ENCODE measurements around the gene NUMB.

Gene NUMB

GRCh38 chr14:73489481-73490175, 31.3 kb upstream of the NUMB start:
- Histone ChIP-seq H3K27me3 (ENCODE audit: control insufficient read depth in 3 of 3, insufficient read depth in 3 of 3, low read depth in 1 of 3, low read length in 3 of 3) (peaks cover 0 to 11% (median 0%) of the 10 kb centered on the region in 3 experiments), H2BK15ac (ENCODE audit: low read length) (no peak overlapping the region), H3K18ac (ENCODE audit: low read length) (no peak overlapping the region), H2BK5ac (ENCODE audit: low read length) (no peak overlapping the region), H3K4me1 (ENCODE audit: control insufficient read depth in 2 of 2, insufficient read depth in 1 of 2, low read depth in 1 of 2, low read length in 2 of 2) (peaks cover 0 to 7% of the 10 kb centered on the region in 2 donors), H3K4ac (ENCODE audit: low read length) (no peak overlapping the region), H2AFZ (ENCODE audit: low read length) (no peak overlapping the region), H2AK5ac (ENCODE audit: low read depth, low read length) (no peak overlapping the region), H3K9me3 (replicated peaks in 1 of 2; ENCODE audit: control insufficient read depth in 2 of 2, insufficient read depth in 1 of 2, low read depth in 1 of 2, low read length in 2 of 2) (peaks cover 0 to 9% of the 10 kb centered on the region in 2 donors), H3K36me3 (replicated peaks in 1 of 2; ENCODE audit: control insufficient read depth in 2 of 2, insufficient read depth in 2 of 2, low read length in 2 of 2) (no peaks in the 10 kb centered on the region), H3K9ac (ENCODE audit: low read depth, low read length, poor library complexity) (no peak overlapping the region), H2BK12ac (ENCODE audit: low read length) (no peak overlapping the region), H3K4me2 (ENCODE audit: insufficient read depth, low read length, poor library complexity, severe bottlenecking) (no peak overlapping the region), H3K79me1 (ENCODE audit: low read depth, low read length) (peaks cover 8% of the 10 kb centered on the region), H3K27ac (replicated peaks; ENCODE audit: low read length) (no peak overlapping the region), H3K23ac (ENCODE audit: low read depth, low read length, poor library complexity) (no peak overlapping the region), H4K8ac (ENCODE audit: low read depth, low read length) (no peak overlapping the region), H2BK120ac (ENCODE audit: low read depth, low read length) (no peak overlapping the region), H3K4me3 (ENCODE audit: low read length in 2 of 2) (no peak overlapping the region), H3K14ac (ENCODE audit: low read length) (no peak overlapping the region), H4K91ac (ENCODE audit: low read depth, low read length, poor library complexity) (no peak overlapping the region)
- no peak for DNase-seq (ENCODE audit: low spot score)
- WGBS, 2 donors (ENCODE audit: extremely low coverage in 2 of 2, insufficient read length in 2 of 2, insufficient replicate concordance in 1 of 2), result no CpG with 5 or more reads among the region's 6 CpGs

GRCh38 chr14:73478684-73479083, 20.3 kb upstream of the NUMB start:
- no peaks in the 10 kb centered on the region for H3K79me1 ChIP-seq (ENCODE audit: low read depth, low read length)
- H3K14ac ChIP-seq (ENCODE audit: low read length), result no peak overlapping the region
- H2BK15ac ChIP-seq (ENCODE audit: low read length), result no peak overlapping the region
- no peak overlapping the region for H3K4me3 ChIP-seq (ENCODE audit: low read length in 2 of 2)
- H3K4ac ChIP-seq (ENCODE audit: low read length), result no peak overlapping the region
- WGBS, 2 donors (ENCODE audit: extremely low coverage in 2 of 2, insufficient read length in 2 of 2, insufficient replicate concordance in 1 of 2), result no CpG with 5 or more reads among the region's 15 CpGs
- DNase-seq (ENCODE audit: low spot score), result no peak
- no peak overlapping the region for H2BK120ac ChIP-seq (ENCODE audit: low read depth, low read length)
- no peaks in the 10 kb centered on the region for H3K9me3 ChIP-seq (replicated peaks in 1 of 2; ENCODE audit: control insufficient read depth in 2 of 2, insufficient read depth in 1 of 2, low read depth in 1 of 2, low read length in 2 of 2)
- H3K4me2 ChIP-seq (ENCODE audit: insufficient read depth, low read length, poor library complexity, severe bottlenecking), result no peak overlapping the region
- H4K91ac ChIP-seq (ENCODE audit: low read depth, low read length, poor library complexity), result no peak overlapping the region
- no peak overlapping the region for H3K27ac ChIP-seq (replicated peaks; ENCODE audit: low read length)
- H2AFZ ChIP-seq (ENCODE audit: low read length), result peak overlapping the region; percentile 2
- no peak overlapping the region for H3K9ac ChIP-seq (ENCODE audit: low read depth, low read length, poor library complexity)
- no peak overlapping the region for H2BK12ac ChIP-seq (ENCODE audit: low read length)
- no peak overlapping the region for H3K23ac ChIP-seq (ENCODE audit: low read depth, low read length, poor library complexity)
- no peaks in the 10 kb centered on the region for H3K27me3 ChIP-seq (ENCODE audit: control insufficient read depth in 3 of 3, insufficient read depth in 3 of 3, low read depth in 1 of 3, low read length in 3 of 3)
- H4K8ac ChIP-seq (ENCODE audit: low read depth, low read length), result no peak overlapping the region
- H3K36me3 ChIP-seq (replicated peaks in 1 of 2; ENCODE audit: control insufficient read depth in 2 of 2, insufficient read depth in 2 of 2, low read length in 2 of 2), result no peaks in the 10 kb centered on the region
- no peak overlapping the region for H2AK5ac ChIP-seq (ENCODE audit: low read depth, low read length)
- no peak overlapping the region for H2BK5ac ChIP-seq (ENCODE audit: low read length)
- no peak overlapping the region for H3K18ac ChIP-seq (ENCODE audit: low read length)
- H3K4me1 ChIP-seq (ENCODE audit: control insufficient read depth in 2 of 2, insufficient read depth in 1 of 2, low read depth in 1 of 2, low read length in 2 of 2), result peaks cover 0 to 4% of the 10 kb centered on the region in 2 donors

GRCh38 chr14:73477618-73478266, 19.4 kb upstream of the NUMB start:
- Histone ChIP-seq H2BK12ac (ENCODE audit: low read length) (no peak overlapping the region), H3K9me3 (replicated peaks in 1 of 2; ENCODE audit: control insufficient read depth in 2 of 2, insufficient read depth in 1 of 2, low read depth in 1 of 2, low read length in 2 of 2) (no peaks in the 10 kb centered on the region), H3K27ac (replicated peaks; ENCODE audit: low read length) (no peak overlapping the region), H3K14ac (ENCODE audit: low read length) (no peak overlapping the region), H3K4ac (ENCODE audit: low read length) (no peak overlapping the region), H3K4me1 (ENCODE audit: control insufficient read depth in 2 of 2, insufficient read depth in 1 of 2, low read depth in 1 of 2, low read length in 2 of 2) (peaks cover 0 to 4% of the 10 kb centered on the region in 2 donors), H3K27me3 (ENCODE audit: control insufficient read depth in 3 of 3, insufficient read depth in 3 of 3, low read depth in 1 of 3, low read length in 3 of 3) (no peaks in the 10 kb centered on the region), H2AK5ac (ENCODE audit: low read depth, low read length) (no peak overlapping the region), H3K4me3 (ENCODE audit: low read length in 2 of 2) (no peak overlapping the region), H3K79me1 (ENCODE audit: low read depth, low read length) (no peaks in the 10 kb centered on the region), H2AFZ (ENCODE audit: low read length) (no peak overlapping the region), H4K91ac (ENCODE audit: low read depth, low read length, poor library complexity) (no peak overlapping the region), H3K23ac (ENCODE audit: low read depth, low read length, poor library complexity) (no peak overlapping the region), H2BK120ac (ENCODE audit: low read depth, low read length) (no peak overlapping the region), H3K4me2 (ENCODE audit: insufficient read depth, low read length, poor library complexity, severe bottlenecking) (no peak overlapping the region), H2BK5ac (ENCODE audit: low read length) (no peak overlapping the region), H4K8ac (ENCODE audit: low read depth, low read length) (no peak overlapping the region), H3K36me3 (replicated peaks in 1 of 2; ENCODE audit: control insufficient read depth in 2 of 2, insufficient read depth in 2 of 2, low read length in 2 of 2) (no peaks in the 10 kb centered on the region), H3K9ac (ENCODE audit: low read depth, low read length, poor library complexity) (no peak overlapping the region), H3K18ac (ENCODE audit: low read length) (no peak overlapping the region), H2BK15ac (ENCODE audit: low read length) (no peak overlapping the region)
- no peak for DNase-seq (ENCODE audit: low spot score)
- no CpG with 5 or more reads among the region's 6 CpGs for WGBS, 2 donors (ENCODE audit: extremely low coverage in 2 of 2, insufficient read length in 2 of 2, insufficient replicate concordance in 1 of 2)

- no peak overlapping the region for H3K4me2 ChIP-seq (ENCODE audit: insufficient read depth, low read length, poor library complexity, severe bottlenecking)
- H3K14ac ChIP-seq (ENCODE audit: low read length), result no peak overlapping the region
- H2BK5ac ChIP-seq (ENCODE audit: low read length), result no peak overlapping the region
- no peaks in the 10 kb centered on the region for H3K79me1 ChIP-seq (ENCODE audit: low read depth, low read length)
- no peak overlapping the region for H4K8ac ChIP-seq (ENCODE audit: low read depth, low read length)
- H2BK120ac ChIP-seq (ENCODE audit: low read depth, low read length), result no peak overlapping the region
- no peak overlapping the region for H4K91ac ChIP-seq (ENCODE audit: low read depth, low read length, poor library complexity)
- no peak overlapping the region for H3K4me3 ChIP-seq (ENCODE audit: low read length in 2 of 2)
- no CpG with 5 or more reads among the region's 3 CpGs for WGBS, 2 donors (ENCODE audit: extremely low coverage in 2 of 2, insufficient read length in 2 of 2, insufficient replicate concordance in 1 of 2)
- H3K4ac ChIP-seq (ENCODE audit: low read length), result no peak overlapping the region
- H3K4me1 ChIP-seq (ENCODE audit: control insufficient read depth in 2 of 2, insufficient read depth in 1 of 2, low read depth in 1 of 2, low read length in 2 of 2), result peaks cover 0 to 4% of the 10 kb centered on the region in 2 donors
- no peak overlapping the region for H2BK12ac ChIP-seq (ENCODE audit: low read length)
- H2AK5ac ChIP-seq (ENCODE audit: low read depth, low read length), result no peak overlapping the region
- no peak for DNase-seq (ENCODE audit: low spot score)
- H2AFZ ChIP-seq (ENCODE audit: low read length), result peak overlapping the region; percentile 57
- H2BK15ac ChIP-seq (ENCODE audit: low read length), result no peak overlapping the region
- no peak overlapping the region for H3K9ac ChIP-seq (ENCODE audit: low read depth, low read length, poor library complexity)
- no peak overlapping the region for H3K27ac ChIP-seq (replicated peaks; ENCODE audit: low read length)
- no peak overlapping the region for H3K23ac ChIP-seq (ENCODE audit: low read depth, low read length, poor library complexity)
- no peaks in the 10 kb centered on the region for H3K27me3 ChIP-seq (ENCODE audit: control insufficient read depth in 3 of 3, insufficient read depth in 3 of 3, low read depth in 1 of 3, low read length in 3 of 3)
- H3K9me3 ChIP-seq (replicated peaks in 1 of 2; ENCODE audit: control insufficient read depth in 2 of 2, insufficient read depth in 1 of 2, low read depth in 1 of 2, low read length in 2 of 2), result no peaks in the 10 kb centered on the region
- H3K36me3 ChIP-seq (replicated peaks in 1 of 2; ENCODE audit: control insufficient read depth in 2 of 2, insufficient read depth in 2 of 2, low read length in 2 of 2), result no peaks in the 10 kb centered on the region
- H3K18ac ChIP-seq (ENCODE audit: low read length), result no peak overlapping the region
Measured at GRCh38 chr14:73476451-73476931, 18.1 kb upstream of the NUMB start.

Data from neuronal stem cell (in vitro differentiated cells).